ENCODE measurements around the gene AHSP. TPM values are rescaled to one million over a fixed set of nuclear protein-coding genes. Genes with fewer than 3 reads are reported as not detected.
"Not testable (repeated sequence)": the region's sequence is repeated elsewhere in the genome, so short reads cannot be mapped to it uniquely, and the experiment has no call there.

AHSP gene, protein sequence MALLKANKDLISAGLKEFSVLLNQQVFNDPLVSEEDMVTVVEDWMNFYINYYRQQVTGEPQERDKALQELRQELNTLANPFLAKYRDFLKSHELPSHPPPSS
- total RNA-seq, result not detected
- long read RNA-seq, result 0 reads

DNA sequence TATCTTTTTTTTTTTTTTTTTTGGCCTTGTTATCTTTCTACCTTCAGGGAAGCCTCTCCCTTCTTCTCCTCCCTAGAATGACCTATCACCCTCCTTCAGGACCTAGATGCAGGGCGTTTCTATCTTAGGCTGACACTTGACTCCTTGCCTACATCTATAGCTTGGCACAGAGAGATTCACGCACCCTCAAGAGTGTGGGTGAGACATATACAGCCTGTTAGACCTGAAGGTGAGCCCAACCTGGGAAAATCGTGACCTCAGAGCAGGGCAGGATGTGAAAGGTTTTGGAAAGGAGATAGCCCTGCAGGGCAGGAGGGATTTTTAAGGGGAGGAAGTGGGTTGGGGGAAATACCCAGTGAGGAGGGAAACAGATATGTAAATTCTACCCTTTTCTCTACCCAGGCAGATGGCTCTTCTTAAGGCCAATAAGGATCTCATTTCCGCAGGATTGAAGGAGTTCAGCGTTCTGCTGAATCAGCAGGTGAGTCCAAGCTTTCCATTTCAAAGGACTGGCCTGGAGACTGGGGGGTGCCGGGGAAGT lies at the start of gene AHSP:
Gene AHSP (plus strand): TSS at position 167 of the 541 bp plus-strand sequence. CDS start 240 bp downstream, at position 407.
- H3K27ac ChIP-seq, result peak within 1 kb of the TSS; percentile 54
- H3K4me1 ChIP-seq, result no peaks in the 10 kb centered on the region
- peak within 1 kb of the TSS; percentile 44 for H3K4me3 ChIP-seq
- ATAC-seq (no peak), DNase-seq (no peak)
- peaks cover 15% of the 10 kb centered on the region for H3K27me3 ChIP-seq (ENCODE audit: low read depth)
- no peaks in the 10 kb centered on the region for H3K9me3 ChIP-seq
- H3K36me3 ChIP-seq, result no peaks in the 10 kb centered on the region
- TF ChIP-seq, protein P1, sequence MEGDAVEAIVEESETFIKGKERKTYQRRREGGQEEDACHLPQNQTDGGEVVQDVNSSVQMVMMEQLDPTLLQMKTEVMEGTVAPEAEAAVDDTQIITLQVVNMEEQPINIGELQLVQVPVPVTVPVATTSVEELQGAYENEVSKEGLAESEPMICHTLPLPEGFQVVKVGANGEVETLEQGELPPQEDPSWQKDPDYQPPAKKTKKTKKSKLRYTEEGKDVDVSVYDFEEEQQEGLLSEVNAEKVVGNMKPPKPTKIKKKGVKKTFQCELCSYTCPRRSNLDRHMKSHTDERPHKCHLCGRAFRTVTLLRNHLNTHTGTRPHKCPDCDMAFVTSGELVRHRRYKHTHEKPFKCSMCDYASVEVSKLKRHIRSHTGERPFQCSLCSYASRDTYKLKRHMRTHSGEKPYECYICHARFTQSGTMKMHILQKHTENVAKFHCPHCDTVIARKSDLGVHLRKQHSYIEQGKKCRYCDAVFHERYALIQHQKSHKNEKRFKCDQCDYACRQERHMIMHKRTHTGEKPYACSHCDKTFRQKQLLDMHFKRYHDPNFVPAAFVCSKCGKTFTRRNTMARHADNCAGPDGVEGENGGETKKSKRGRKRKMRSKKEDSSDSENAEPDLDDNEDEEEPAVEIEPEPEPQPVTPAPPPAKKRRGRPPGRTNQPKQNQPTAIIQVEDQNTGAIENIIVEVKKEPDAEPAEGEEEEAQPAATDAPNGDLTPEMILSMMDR (IDR thresholded peaks at IDR 0.05), result no peak
- intact Hi-C loops (cut with DNase I), result no loop called here

DNA sequence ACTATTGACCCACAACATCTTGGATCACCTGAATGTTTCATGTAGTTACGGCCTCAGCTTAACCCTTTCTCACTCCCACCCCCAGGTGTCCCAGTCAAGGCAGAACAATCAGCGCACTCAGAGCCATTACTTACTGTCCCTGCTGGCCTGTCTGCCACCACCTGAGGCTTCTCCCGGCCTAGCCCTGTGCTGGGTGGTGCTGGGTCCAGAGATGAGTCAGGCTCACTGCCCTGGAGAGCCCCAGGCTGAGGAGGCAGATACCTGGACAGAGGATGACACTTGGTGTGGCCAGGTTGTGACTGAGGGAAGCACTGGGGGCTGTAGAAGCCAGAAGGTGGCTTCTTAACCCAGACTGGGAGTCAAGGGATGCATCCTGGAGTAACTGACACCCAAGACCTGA lies 48.7 kb upstream of the AHSP start:
- intact Hi-C loops (cut with DNase I), result no loop called here
- TF ChIP-seq, protein P1 (IDR thresholded peaks at IDR 0.05), result no peak

DNA sequence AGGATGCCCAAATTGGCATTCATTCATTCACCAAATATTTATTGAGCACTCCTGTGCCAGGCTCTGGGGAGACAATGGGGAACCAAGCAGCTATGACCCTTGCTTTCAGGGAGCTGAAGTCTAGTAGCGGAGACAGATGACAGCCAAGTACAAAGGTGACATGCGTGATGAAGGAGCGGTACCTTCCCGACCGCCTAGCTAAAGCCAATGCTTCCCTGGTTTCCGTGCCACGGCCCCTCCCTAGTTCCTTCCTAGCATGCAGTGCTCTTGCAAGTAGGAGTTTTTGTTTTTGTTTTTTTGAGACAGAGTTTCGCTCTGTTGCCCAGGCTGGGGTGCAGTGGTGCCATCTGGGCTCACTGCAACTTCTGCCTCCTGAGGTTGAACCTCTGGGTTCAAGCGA lies 47.9 kb upstream of the AHSP start:
- no peaks in the 10 kb centered on the region for H3K9me3 ChIP-seq
- DNase-seq, result no peak
- peaks cover 24% of the 10 kb centered on the region for H3K36me3 ChIP-seq
- H3K27me3 ChIP-seq (ENCODE audit: low read depth), result no peaks in the 10 kb centered on the region
- H3K27ac ChIP-seq, result no peak overlapping the region
- peaks cover 28% of the 10 kb centered on the region for H3K4me1 ChIP-seq
- H3K4me3 ChIP-seq, result no peak overlapping the region
- ATAC-seq, result no peak
- intact Hi-C loops (cut with DNase I), result no loop called here
- TF ChIP-seq, protein P1 (IDR thresholded peaks at IDR 0.05), result no peak

More for the DNA sequence above, 48.7 kb upstream of the AHSP start:
- Histone ChIP-seq H3K27ac (no peak overlapping the region), H3K36me3 (peaks cover 30% of the 10 kb centered on the region), H3K9me3 (no peaks in the 10 kb centered on the region), H3K4me3 (no peak overlapping the region), H3K27me3 (ENCODE audit: low read depth) (no peaks in the 10 kb centered on the region), H3K4me1 (peaks cover 28% of the 10 kb centered on the region)
- no peak for DNase-seq
- no peak for ATAC-seq

DNA sequence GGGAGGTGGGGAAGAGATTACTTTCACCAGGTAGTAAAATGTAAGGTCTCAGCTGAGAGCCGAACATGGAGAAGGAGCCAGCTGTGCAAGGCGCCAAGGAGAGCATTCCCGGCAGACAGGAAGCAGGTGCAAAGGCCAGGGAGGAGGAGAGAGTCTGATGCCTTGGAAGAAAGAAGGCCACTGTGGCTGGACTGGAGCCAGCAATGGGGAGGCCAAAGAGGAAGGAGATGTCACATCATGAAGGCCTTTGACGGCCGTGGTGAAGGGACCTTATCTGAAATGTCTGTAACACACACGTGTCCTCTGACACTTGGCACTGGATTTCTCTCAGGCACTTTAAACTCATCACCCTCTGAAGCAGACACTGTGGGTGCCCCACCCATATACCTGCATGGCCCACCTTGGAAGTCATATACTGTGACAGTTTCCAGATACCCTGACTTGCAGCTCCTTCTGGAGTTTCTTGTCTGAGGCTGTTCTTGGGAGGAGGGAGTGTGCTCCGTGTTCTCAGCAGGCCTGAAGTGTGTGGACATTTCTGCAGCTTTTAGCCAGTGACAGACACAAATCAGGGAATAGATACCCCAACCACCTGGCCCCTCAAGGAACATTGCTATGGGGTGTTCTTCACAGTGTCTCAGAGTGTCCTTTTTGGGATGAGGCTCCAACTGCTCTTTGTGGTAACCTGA lies 46.7 kb upstream of the AHSP start:
- intact Hi-C loops (cut with DNase I), result no loop called here
- DNase-seq, result no peak

DNA sequence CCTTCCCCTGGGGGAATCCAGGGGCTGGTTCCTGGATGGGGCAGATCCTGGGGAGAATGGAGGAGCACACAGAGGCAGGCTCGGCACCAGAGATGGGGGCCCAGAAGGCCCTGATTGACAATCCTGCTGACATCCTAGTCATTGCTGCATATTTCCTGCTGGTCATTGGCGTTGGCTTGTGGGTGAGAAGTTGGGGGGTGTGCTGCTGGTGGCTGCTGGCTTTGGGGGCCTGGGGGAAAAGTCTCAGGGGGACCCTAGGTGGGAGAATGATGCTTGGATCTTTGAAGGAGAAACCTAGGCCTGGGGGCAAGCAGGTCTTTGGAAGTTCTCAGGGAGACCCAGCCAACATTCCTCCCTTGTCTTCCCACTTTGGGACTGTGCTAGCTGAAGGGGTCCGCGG lies 44.6 kb upstream of the AHSP start, which contains the start of gene SLC5A2:
Gene SLC5A2 (plus strand): TSS at position 43 of the 400 bp plus-strand sequence. CDS start 14 bp downstream, at position 57.
- Histone ChIP-seq H3K36me3 (peaks cover 3% of the 10 kb centered on the region), H3K9me3 (no peaks in the 10 kb centered on the region), H3K4me3 (no peak within 1 kb of the TSS), H3K27ac (no peak within 1 kb of the TSS), H3K4me1 (peaks cover 28% of the 10 kb centered on the region), H3K27me3 (ENCODE audit: low read depth) (no peaks in the 10 kb centered on the region)
- TF ChIP-seq, protein P1 (IDR thresholded peaks at IDR 0.05), result no peak
- DNase-seq, result no peak
- intact Hi-C loops (cut with DNase I), result no loop called here
- ATAC-seq, result no peak

More for the DNA sequence above, 46.7 kb upstream of the AHSP start:
- H3K4me1 ChIP-seq, result peaks cover 28% of the 10 kb centered on the region
- H3K4me3 ChIP-seq, result no peak overlapping the region
- ATAC-seq, result no peak
- no peak overlapping the region for H3K27ac ChIP-seq
- peaks cover 13% of the 10 kb centered on the region for H3K36me3 ChIP-seq
- TF ChIP-seq, protein P1 (IDR thresholded peaks at IDR 0.05), result no peak
- no peaks in the 10 kb centered on the region for H3K27me3 ChIP-seq (ENCODE audit: low read depth)
- no peaks in the 10 kb centered on the region for H3K9me3 ChIP-seq

DNA sequence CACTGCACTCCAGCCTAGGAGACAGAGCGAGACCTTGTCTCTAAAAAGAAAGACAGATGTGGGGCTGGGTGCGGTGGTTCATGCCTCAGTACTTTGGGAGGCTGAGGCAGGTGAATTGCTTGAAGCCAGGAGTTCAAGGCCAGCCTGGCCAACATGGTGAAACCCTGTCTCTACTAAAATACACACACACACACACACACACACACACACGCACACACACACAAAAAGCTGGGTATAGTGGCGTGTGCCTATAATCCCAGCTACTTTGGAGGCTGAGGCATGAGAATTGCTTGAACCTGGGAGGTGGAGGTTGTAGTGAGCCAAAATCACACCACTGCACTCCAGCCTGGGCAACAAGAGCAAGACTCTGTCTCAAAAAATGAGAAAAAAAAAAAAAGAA lies 43.7 kb upstream of the AHSP start:
- intact Hi-C loops (cut with DNase I); H3K4me3 ChIP-seq; ATAC-seq: not testable (repeated sequence)

More for the DNA sequence above, 43.7 kb upstream of the AHSP start:
- H3K4me1 ChIP-seq, result peaks cover 34% of the 10 kb centered on the region
- not testable (repeated sequence) for H3K9me3 ChIP-seq; H3K27ac ChIP-seq; DNase-seq; H3K36me3 ChIP-seq; H3K27me3 ChIP-seq (ENCODE audit: low read depth)
